ENCODE measurements around the gene AKAP13. TPM values are rescaled to one million over a fixed set of nuclear protein-coding genes. Genes with fewer than 3 reads are reported as not detected.
"Not testable (repeated sequence)": the region's sequence is repeated elsewhere in the genome, so short reads cannot be mapped to it uniquely, and the experiment has no call there.

Gene AKAP13
- total RNA-seq, 1 donor from 2014 or later, result 78.9 TPM

GRCh38 chr15:85795337-85796305 is 415.2 kb downstream of the AKAP13 start:
- Mint-ChIP-seq H3K27ac (no peak overlapping the region), H3K36me3 (ENCODE audit: low read depth) (peaks cover 2% of the 10 kb centered on the region), H3K4me1 (ENCODE audit: low read depth) (peaks cover 28% of the 10 kb centered on the region), H3K27me3 (ENCODE audit: insufficient read depth) (peaks cover 4% of the 10 kb centered on the region), H3K4me3 (peak overlapping the region; percentile 88), H3K9me3 (no peaks in the 10 kb centered on the region)
- intact Hi-C loops (cut with micrococcal nuclease), result loop anchor here (1.0 to 10.0 kb wide), 6 partner anchors 65 to 1871 kb away; partner anchors contain the start of genes AKAP13 and PDE8A
- no peak for DNase-seq (ENCODE audit: low spot score)

- not testable (repeated sequence) for H3K27ac Mint-ChIP-seq; H3K27me3 Mint-ChIP-seq (ENCODE audit: insufficient read depth); H3K36me3 Mint-ChIP-seq (ENCODE audit: low read depth); H3K9me3 Mint-ChIP-seq; DNase-seq (ENCODE audit: low spot score); H3K4me3 Mint-ChIP-seq
- intact Hi-C loops (cut with micrococcal nuclease), result loop anchor here (5.0 to 10.0 kb wide), 4 partner anchors 312 to 1872 kb away; partner anchors contain the start of genes AKAP13 and PDE8A
- peaks cover 28% of the 10 kb centered on the region for H3K4me1 Mint-ChIP-seq (ENCODE audit: low read depth)
Measured at GRCh38 chr15:85796371-85796770, 416.0 kb downstream of the AKAP13 start.

Data from activated T-helper 1 cell treated with anti-CD3 and anti-CD28 coated beads, Interleukin-12 subunit alpha, Interleukin-12 subunit beta, Interleukin-2, Interleukin-4 antibody, amounts not matched to agents 30 ng/mL and 10 ng/mL and 1 ng/mL, durations not matched to agents 14 hours and 24 hours and 36 hours (primary cell).